Osteoblast (primary cell): ENCODE results near the gene ZBTB24. TPM values are rescaled to one million over a fixed set of nuclear protein-coding genes. Genes with fewer than 3 reads are reported as not detected.
A peak's percentile ranks its signal among the peaks of the same experiment; 100 is the strongest.

Experiments used
- DNase-seq: peaks from one replicate; pipeline ENCODE4 v3.0.0; 2011; ENCODE audit warnings: low spot score, mixed read lengths; ENCODE audit not compliant: insufficient read length; ENCODE audit errors: missing footprints
- H2AFZ ChIP-seq: 2 replicates; pipeline ENCODE4 v1.6.0; 2011; ENCODE audit warnings: mild to moderate bottlenecking, low read length
- H3K27ac ChIP-seq: 2 replicates; pipeline ENCODE4 v1.5.1; 2011; ENCODE audit warnings: mild to moderate bottlenecking, low read depth, low read length, moderate library complexity
- H3K27me3 ChIP-seq: 2 replicates; pipeline ENCODE4 v1.6.0; 2012; ENCODE audit warnings: mild to moderate bottlenecking, control low read depth, inconsistent platforms, low read length, moderate library complexity; ENCODE audit not compliant: insufficient read depth
- H3K36me3 ChIP-seq: 2 replicates; pipeline ENCODE4 v1.5.1; 2011; ENCODE audit warnings: mild to moderate bottlenecking, low read length, control low read depth, moderate library complexity; ENCODE audit not compliant: insufficient read depth
- H3K4me1 ChIP-seq: 2 replicates; pipeline ENCODE4 v1.5.1; 2011; ENCODE audit warnings: mild to moderate bottlenecking, low read length, control low read depth, moderate library complexity; ENCODE audit not compliant: insufficient read depth
- H3K4me2 ChIP-seq: 2 replicates; pipeline ENCODE4 v1.6.0; 2011; ENCODE audit warnings: mild to moderate bottlenecking, low read length; ENCODE audit not compliant: insufficient read depth
- H3K4me3 ChIP-seq: fragments of 200-600 bp; sonication (generic); 3 replicates; pipeline ENCODE4 v1.5.1; 2012; ENCODE audit warnings: mild to moderate bottlenecking, low read length, inconsistent platforms; ENCODE audit not compliant: insufficient read depth
- H3K79me2 ChIP-seq: 2 replicates; pipeline ENCODE4 v1.6.0; 2012; ENCODE audit warnings: mild to moderate bottlenecking, low read length, control low read depth, inconsistent platforms; ENCODE audit not compliant: insufficient read depth
- H3K9me3 ChIP-seq: 2 replicates; pipeline ENCODE4 v1.5.1; 2011; ENCODE audit warnings: low read depth, low read length, control low read depth
- H4K20me1 ChIP-seq: 2 replicates; pipeline ENCODE4 v1.6.0; 2012; ENCODE audit warnings: mild to moderate bottlenecking, low read length, control low read depth; ENCODE audit not compliant: insufficient read depth
- CTCF ChIP-seq: IDR thresholded peaks from 2 replicates; pipeline ENCODE4 v1.5.1; 2011; ENCODE audit warnings: mild to moderate bottlenecking, low read depth, low read length, moderate library complexity; ENCODE audit errors: extremely low read depth
- total RNA-seq: library from RNA; depleted of rRNA; stranded (reverse); fragments of >200 nt; gene quantifications from 2 replicates; pipeline ENCODE4 v1.2.3, GENCODE V29; 2012

ZBTB24 gene
- total RNA-seq, 1 donor: 8.7 TPM

DNA sequence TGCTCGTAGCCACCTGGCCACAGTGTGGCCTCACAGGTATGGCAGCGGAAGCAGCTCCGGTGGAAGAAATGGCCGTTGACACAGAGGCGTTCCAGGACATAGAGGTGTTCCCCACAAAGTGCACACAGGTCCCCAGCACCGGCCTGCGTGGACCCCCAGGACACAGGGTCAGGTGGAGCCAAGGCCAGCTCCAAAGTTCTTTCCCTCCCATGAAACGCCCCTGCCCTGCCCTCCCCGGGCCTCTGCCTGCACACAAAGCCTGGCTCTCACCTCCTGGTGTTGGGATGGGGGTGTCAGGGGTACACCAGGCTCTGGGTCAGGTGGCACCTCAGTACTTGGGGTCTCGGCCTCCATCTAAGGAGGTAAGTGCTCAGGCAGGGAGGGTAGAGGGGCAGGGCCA lies 35.9 kb downstream of the ZBTB24 start:
- no peak overlapping the region for H3K4me3 ChIP-seq
- no peaks in the 10 kb centered on the region for H4K20me1 ChIP-seq
- H3K36me3 ChIP-seq: peaks cover 12% of the 10 kb centered on the region
- no peaks in the 10 kb centered on the region for H3K9me3 ChIP-seq
- H3K27ac ChIP-seq: no peak overlapping the region
- peak; percentile 51 for DNase-seq
- TF ChIP-seq CTCF: no peak
- H3K4me1 ChIP-seq: no peaks in the 10 kb centered on the region
- no peaks in the 10 kb centered on the region for H3K79me2 ChIP-seq
- H3K4me2 ChIP-seq: no peak overlapping the region
- H3K27me3 ChIP-seq: no peaks in the 10 kb centered on the region
- no peak overlapping the region for H2AFZ ChIP-seq

DNA sequence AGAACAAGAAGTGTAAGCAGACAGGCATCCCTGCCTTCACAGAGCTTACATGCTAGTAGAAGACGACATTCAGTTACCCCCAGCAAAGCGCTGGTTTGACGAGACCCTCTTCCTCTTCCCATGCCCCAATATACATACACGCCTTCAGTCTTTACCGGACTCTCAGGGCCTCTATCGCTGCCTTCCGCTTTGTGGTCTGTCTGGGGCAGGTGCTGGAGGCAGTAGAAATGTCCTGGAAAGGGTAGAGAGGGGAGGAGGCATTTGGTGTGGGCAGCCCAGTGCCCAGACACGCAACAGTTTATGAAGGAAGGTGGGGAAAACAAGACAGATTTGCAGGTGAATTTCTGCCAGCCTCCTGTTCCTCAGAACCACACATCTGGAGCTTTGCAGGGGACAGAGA lies 36.5 kb downstream of the ZBTB24 start:
- peaks cover 9% of the 10 kb centered on the region for H3K36me3 ChIP-seq
- no peaks in the 10 kb centered on the region for H3K9me3 ChIP-seq
- peaks cover 3% of the 10 kb centered on the region for H3K4me1 ChIP-seq
- no peaks in the 10 kb centered on the region for H3K27me3 ChIP-seq
- no peak overlapping the region for H3K4me3 ChIP-seq
- H4K20me1 ChIP-seq: peaks cover 5% of the 10 kb centered on the region
- no peak overlapping the region for H2AFZ ChIP-seq
- no peak overlapping the region for H3K27ac ChIP-seq
- no peak for TF ChIP-seq CTCF
- no peaks in the 10 kb centered on the region for H3K79me2 ChIP-seq
- no peak overlapping the region for H3K4me2 ChIP-seq
- peak; percentile 60 for DNase-seq

GRCh38 chr6:109446072-109446471 lies 36.9 kb downstream of the ZBTB24 start:
- no peak for TF ChIP-seq CTCF
- Histone ChIP-seq H3K4me1 (peaks cover 8% of the 10 kb centered on the region), H3K9me3 (no peaks in the 10 kb centered on the region), H3K36me3 (peaks cover 9% of the 10 kb centered on the region), H3K4me3 (no peak overlapping the region), H3K27ac (no peak overlapping the region), H3K79me2 (no peaks in the 10 kb centered on the region), H2AFZ (no peak overlapping the region), H3K4me2 (no peak overlapping the region), H4K20me1 (peaks cover 5% of the 10 kb centered on the region), H3K27me3 (no peaks in the 10 kb centered on the region)
- DNase-seq: no peak

DNA sequence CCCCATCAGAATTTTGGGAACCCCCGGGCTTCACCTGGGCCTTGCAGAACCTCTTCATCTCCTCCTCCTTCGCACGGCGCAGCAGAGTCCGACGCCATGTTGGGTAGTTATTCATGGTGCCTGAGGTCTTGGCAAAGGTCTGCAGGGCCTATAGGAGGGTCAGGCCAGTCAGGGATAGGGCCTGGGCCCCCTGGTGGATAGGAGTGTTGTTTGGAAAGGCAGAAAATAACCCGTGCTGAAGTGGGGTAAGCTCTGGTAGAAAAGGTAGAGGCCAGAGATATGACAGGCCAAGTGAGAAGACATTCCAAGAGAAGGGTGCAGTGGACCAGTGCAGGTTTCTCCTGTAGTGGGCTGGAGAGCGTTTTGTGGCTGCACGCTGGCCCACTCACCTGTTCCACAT lies 37.6 kb downstream of the ZBTB24 start:
- DNase-seq: peak; percentile 17
- no peak overlapping the region for H3K4me2 ChIP-seq
- no peak overlapping the region for H3K4me3 ChIP-seq
- no peaks in the 10 kb centered on the region for H3K9me3 ChIP-seq
- H3K79me2 ChIP-seq: no peaks in the 10 kb centered on the region
- peaks cover 8% of the 10 kb centered on the region for H3K4me1 ChIP-seq
- peaks cover 9% of the 10 kb centered on the region for H3K36me3 ChIP-seq
- no peak overlapping the region for H3K27ac ChIP-seq
- no peak overlapping the region for H2AFZ ChIP-seq
- TF ChIP-seq CTCF: peak; percentile 13
- peaks cover 5% of the 10 kb centered on the region for H4K20me1 ChIP-seq
- no peaks in the 10 kb centered on the region for H3K27me3 ChIP-seq
